Caco-2 (cell line): ENCODE measurements around the gene TCF7L1. TPM values are rescaled to one million over a fixed set of nuclear protein-coding genes. Genes with fewer than 3 reads are reported as not detected.

Experiments used
- BruUV-seq: library from RNA; stranded (reverse); fragments of 400-500 nt; replicated peaks from 2 replicates; lab custom pipeline; 2021; lab: Mats Ljungman, UMichigan
- CTCF ChIA-PET: fragments of 300-600 bp; sonication (Branson Sonifier 250); formaldehyde crosslinking; loops from one replicate; lab custom pipeline; 2022; ENCODE audit warnings: antibody characterized with exemption; lab: Charles Lee
- POLR2A ChIA-PET: fragments of 300-600 bp; sonication (Branson Sonifier 250); formaldehyde crosslinking; loops from one replicate; lab custom pipeline; 2022; ENCODE audit warnings: antibody characterized with exemption; lab: Charles Lee
- DNase-seq, 2 experiments: peaks; one replicate each; pipeline versions ENCODE4 v3.0.0 to v3.0.0-alpha.2; 2020 to 2022
- H3K27me3 ChIP-seq: replicated peaks from 2 replicates; pipeline ENCODE4 v1.6.0; 2011; ENCODE audit warnings: low read length; ENCODE audit not compliant: control insufficient read depth, insufficient read depth
- H3K36me3 ChIP-seq: 2 replicates; pipeline ENCODE4 v1.5.1; 2011; ENCODE audit warnings: low read length; ENCODE audit not compliant: control insufficient read depth, insufficient read depth
- H3K4me1 ChIP-seq: fragments of 250-450 bp; sonication (Bioruptor Pico); 2 replicates; pipeline ENCODE4 v1.5.1; 2020; ENCODE audit warnings: mild to moderate bottlenecking
- H3K4me3 ChIP-seq: 2 replicates; pipeline ENCODE4 v1.5.1; 2011; ENCODE audit warnings: low read depth, mild to moderate bottlenecking, control low read depth, low read length
- H3K9me3 ChIP-seq: fragments of 250-450 bp; sonication (Bioruptor Pico); 2 replicates; pipeline ENCODE4 v1.5.1; 2020; ENCODE audit warnings: mild to moderate bottlenecking, moderate library complexity
- H3K27ac Mint-ChIP-seq: one replicate; pipeline ENCODE4 v1.8.0; 2022; ENCODE audit warnings: mixed read lengths; ENCODE audit not compliant: unreplicated experiment
- H3K27me3 Mint-ChIP-seq: one replicate; pipeline ENCODE4 v1.8.0; 2022; ENCODE audit warnings: mixed read lengths; ENCODE audit not compliant: insufficient read depth, unreplicated experiment
- H3K36me3 Mint-ChIP-seq: one replicate; pipeline ENCODE4 v1.8.0; 2022; ENCODE audit warnings: mild to moderate bottlenecking, mixed read lengths; ENCODE audit not compliant: insufficient read depth, unreplicated experiment
- H3K4me1 Mint-ChIP-seq: one replicate; pipeline ENCODE4 v1.8.0; 2022; ENCODE audit warnings: low read depth, mixed read lengths; ENCODE audit not compliant: unreplicated experiment
- H3K4me3 Mint-ChIP-seq: one replicate; pipeline ENCODE4 v1.8.0; 2022; ENCODE audit warnings: mild to moderate bottlenecking, moderate library complexity, mixed read lengths; ENCODE audit not compliant: unreplicated experiment
- H3K9me3 Mint-ChIP-seq: one replicate; pipeline ENCODE4 v1.8.0; 2022; ENCODE audit warnings: mixed read lengths; ENCODE audit not compliant: unreplicated experiment
- CTCF ChIP-seq, 2 experiments: fragments of 200-600 bp in 1 of 2; IDR thresholded peaks; 1 replicate in 1 of 2; 2 replicates in 1 of 2; pipeline versions ENCODE4 v1.5.1 to v1.8.0; 2011 to 2022; ENCODE audit warnings: antibody characterized with exemption in 1 of 2, control low read depth in 1 of 2, inconsistent platforms in 1 of 2, low read depth in 1 of 2, low read length in 1 of 2, mild to moderate bottlenecking in 1 of 2, moderate library complexity in 1 of 2; ENCODE audit not compliant: insufficient read depth in 1 of 2, severe bottlenecking in 1 of 2, unreplicated experiment in 1 of 2
- intact Hi-C: fragments of 100-400 bp; cut with micrococcal nuclease; formaldehyde crosslinking; loops from one replicate; pipeline ENCODE4 v1.10.0; 2022; ENCODE audit not compliant: unreplicated experiment
- total RNA-seq: library from RNA; stranded (reverse); gene quantifications from 2 replicates; pipeline ENCODE4 v1.2.3, GENCODE V29; 2022

TCF7L1 gene
- total RNA-seq, 1 experiment from 2014 or later, result 29.0 TPM

- ChIA-PET CTCF (no interaction called here), POLR2A (no interaction called here)
- no TSS peak for BruUV-seq
- no peaks in the 10 kb centered on the region for H3K27me3 Mint-ChIP-seq
- intact Hi-C loops, result no loop called here
- no peaks in the 10 kb centered on the region for H3K36me3 Mint-ChIP-seq
- no peaks in the 10 kb centered on the region for H3K36me3 ChIP-seq
- H3K4me1 Mint-ChIP-seq, result no peaks in the 10 kb centered on the region
- TF ChIP-seq CTCF (IDR thresholded peaks at IDR 0.05; ENCODE audit: insufficient read depth in 1 of 2, low read depth in 1 of 2, low read length in 1 of 2, severe bottlenecking in 1 of 2, unreplicated experiment in 1 of 2), result no peak
- H3K27me3 ChIP-seq, result no peaks in the 10 kb centered on the region
- H3K9me3 ChIP-seq, result no peaks in the 10 kb centered on the region
- DNase-seq, result no peak
- H3K4me3 Mint-ChIP-seq, result no peak overlapping the region
- no peak overlapping the region for H3K4me3 ChIP-seq
- H3K27ac Mint-ChIP-seq, result no peak overlapping the region
- no peaks in the 10 kb centered on the region for H3K9me3 Mint-ChIP-seq
- no peaks in the 10 kb centered on the region for H3K4me1 ChIP-seq
These were observed 41.4 kb upstream of the TCF7L1 start for GRCh38 chr2:85091838-85092237.

GRCh38 chr2:85095094-85095493 lies 38.1 kb upstream of the TCF7L1 start:
- no TSS peak for BruUV-seq
- Histone ChIP-seq H3K27me3 (no peaks in the 10 kb centered on the region), H3K4me1 (no peaks in the 10 kb centered on the region), H3K9me3 (no peaks in the 10 kb centered on the region), H3K4me3 (no peak overlapping the region), H3K36me3 (no peaks in the 10 kb centered on the region)
- no peak for TF ChIP-seq CTCF (IDR thresholded peaks at IDR 0.05; ENCODE audit: insufficient read depth in 1 of 2, low read depth in 1 of 2, low read length in 1 of 2, severe bottlenecking in 1 of 2, unreplicated experiment in 1 of 2)
- H3K27me3 Mint-ChIP-seq, result peaks cover 9% of the 10 kb centered on the region
- no peak overlapping the region for H3K27ac Mint-ChIP-seq
- ChIA-PET CTCF (interaction anchor here (0.7 kb wide), 1 partner anchor 37 kb away, joined by 3 read pairs; no protein-coding TSS in a partner anchor), POLR2A (no interaction called here)
- H3K4me3 Mint-ChIP-seq, result no peak overlapping the region
- DNase-seq, result no peak
- H3K4me1 Mint-ChIP-seq, result peaks cover 7% of the 10 kb centered on the region
- no peaks in the 10 kb centered on the region for H3K36me3 Mint-ChIP-seq
- intact Hi-C loops, result no loop called here
- no peaks in the 10 kb centered on the region for H3K9me3 Mint-ChIP-seq

GRCh38 chr2:85096616-85097015 lies 36.6 kb upstream of the TCF7L1 start:
- no peak for DNase-seq
- no peak for TF ChIP-seq CTCF (IDR thresholded peaks at IDR 0.05; ENCODE audit: insufficient read depth in 1 of 2, low read depth in 1 of 2, low read length in 1 of 2, severe bottlenecking in 1 of 2, unreplicated experiment in 1 of 2)

More at GRCh38 chr2:85096616-85097015, 36.6 kb upstream of the TCF7L1 start:
- Mint-ChIP-seq H3K9me3 (no peaks in the 10 kb centered on the region), H3K4me1 (peaks cover 7% of the 10 kb centered on the region), H3K36me3 (no peaks in the 10 kb centered on the region), H3K27me3 (peaks cover 14% of the 10 kb centered on the region), H3K27ac (no peak overlapping the region), H3K4me3 (no peak overlapping the region)
- POLR2A ChIA-PET, result no interaction called here
- no TSS peak for BruUV-seq
- H3K4me1 ChIP-seq, result no peaks in the 10 kb centered on the region
- CTCF ChIA-PET, result no interaction called here
- H3K27me3 ChIP-seq, result no peaks in the 10 kb centered on the region
- H3K4me3 ChIP-seq, result no peak overlapping the region
- intact Hi-C loops, result no loop called here
- H3K9me3 ChIP-seq, result no peaks in the 10 kb centered on the region
- no peaks in the 10 kb centered on the region for H3K36me3 ChIP-seq
